Stimulated activated CD8-positive, alpha-beta memory T cell treated with anti-CD3 and anti-CD28 coated beads, Interleukin-12 subunit alpha, Interleukin-12 subunit beta, amount 100 ng/mL, for 1 hour (primary cell): Measurements from ENCODE around the gene STAT6.
A peak's percentile ranks its signal among the peaks of the same experiment; 100 is the strongest.
"Not testable (repeated sequence)": the region's sequence is repeated elsewhere in the genome, so short reads cannot be mapped to it uniquely, and the experiment has no call there.

Experiments
- DNase-seq: peaks from one replicate; pipeline ENCODE4 v3.0.0-alpha.2; 2020; ENCODE audit warnings: low read depth

STAT6 gene

DNA sequence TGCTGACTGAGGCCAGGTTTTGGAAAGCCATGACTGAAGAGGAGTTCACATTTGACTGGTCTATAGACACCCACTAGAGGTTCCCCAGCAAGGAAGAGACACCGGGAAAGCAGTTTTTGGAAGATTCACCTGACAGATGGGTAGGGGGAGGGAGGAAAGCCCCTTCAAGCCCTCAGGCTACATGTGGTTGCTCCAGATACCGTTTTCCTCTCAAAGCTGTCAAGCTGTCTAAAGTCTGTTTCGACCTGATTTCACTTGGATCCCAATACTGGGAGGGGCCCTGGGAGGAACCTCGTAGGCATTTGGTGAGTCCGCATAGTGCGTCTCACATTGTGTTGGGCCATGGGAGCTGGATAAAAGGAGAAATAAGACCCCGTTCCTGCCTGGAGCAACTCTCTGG lies 15.4 kb upstream of the STAT6 start:
- DNase-seq: no peak

DNA sequence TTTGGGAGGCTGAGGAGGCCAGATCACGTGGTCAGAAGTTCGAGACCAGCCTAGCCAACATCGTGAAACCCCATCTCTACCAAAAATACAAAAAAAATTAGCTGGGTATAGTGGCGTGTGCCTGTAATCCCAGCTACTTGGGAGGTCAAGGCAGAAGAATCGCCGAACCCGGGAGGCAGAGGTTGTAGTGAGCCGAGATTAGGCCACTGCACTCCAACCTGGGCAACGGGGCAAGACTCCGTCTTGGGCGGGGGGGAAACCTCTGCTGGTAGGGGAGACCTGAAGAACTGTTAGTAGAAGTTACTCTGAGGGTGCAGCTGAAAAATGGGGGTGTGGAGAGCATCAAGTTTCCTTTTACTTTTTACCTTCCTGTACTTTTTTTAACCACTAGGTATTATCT lies 14.9 kb upstream of the STAT6 start:
- no peak for DNase-seq

DNA sequence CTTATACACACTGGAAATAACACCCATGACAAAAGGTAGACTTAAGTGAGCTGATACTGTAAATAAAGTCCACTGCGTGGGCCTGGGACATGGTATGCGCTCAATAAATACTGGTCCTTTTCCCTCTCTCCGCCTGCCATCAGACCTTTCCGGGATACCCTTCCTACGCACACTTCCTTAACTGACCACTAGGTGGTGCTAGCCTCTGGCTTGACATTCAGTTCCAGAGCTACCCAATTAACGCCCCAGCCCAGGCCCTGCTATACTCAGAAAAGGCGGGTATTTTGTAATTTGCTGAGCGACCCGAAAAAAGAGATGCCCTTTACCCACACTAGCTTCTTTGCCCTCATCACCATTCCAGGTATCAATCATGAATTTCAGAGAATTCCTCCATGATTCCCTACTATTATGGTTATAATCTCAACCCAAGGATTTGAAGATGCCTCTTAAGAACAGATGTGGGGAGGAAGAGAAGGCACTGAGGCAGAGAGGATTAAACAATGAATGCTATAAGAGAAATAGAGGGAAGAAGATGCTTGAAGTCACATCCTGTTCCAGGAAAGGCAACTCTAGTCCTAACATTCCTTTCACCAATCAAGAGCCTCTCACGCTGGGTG lies 13.2 kb upstream of the STAT6 start:
- peak; percentile 68 for DNase-seq

DNA sequence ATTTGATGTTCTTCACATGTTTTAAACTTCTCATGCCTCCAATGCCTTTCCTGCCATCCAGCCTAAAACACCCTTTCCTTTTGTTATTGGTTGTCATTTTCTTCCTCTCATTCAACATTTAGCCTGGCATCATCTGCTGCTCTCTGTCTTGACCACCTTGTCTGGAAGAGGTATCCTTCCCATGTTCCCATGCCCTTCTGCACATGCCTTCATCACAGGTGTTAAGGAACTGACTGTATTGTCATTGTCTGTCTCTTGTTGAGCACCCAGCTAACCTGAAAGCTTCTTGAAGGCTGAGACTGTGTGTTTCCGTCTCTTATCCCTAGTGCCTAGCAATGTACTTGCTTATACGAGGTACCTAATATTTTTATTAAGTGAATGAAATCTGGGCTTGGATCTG lies 12.7 kb upstream of the STAT6 start:
- DNase-seq: no peak

DNA sequence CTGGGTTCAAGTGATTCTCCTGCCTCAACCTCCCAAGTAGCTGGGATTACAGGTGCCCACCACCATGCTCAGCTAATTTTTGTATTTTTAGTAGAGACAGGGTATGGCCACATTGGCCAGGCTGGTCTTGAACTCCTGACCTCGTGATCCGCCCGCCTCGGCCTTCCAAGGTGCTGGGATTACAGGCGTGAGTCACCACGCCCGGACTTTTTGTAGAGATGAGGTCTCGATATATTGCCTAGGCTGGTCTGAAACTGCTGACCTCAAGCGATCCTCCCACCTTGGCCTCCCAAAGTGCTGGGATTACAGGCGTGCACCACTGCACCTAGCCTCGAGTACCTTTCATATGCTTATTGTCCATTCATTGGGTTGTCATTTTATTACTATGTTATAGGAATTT lies 9.6 kb upstream of the STAT6 start:
- not testable (repeated sequence) for DNase-seq

DNA sequence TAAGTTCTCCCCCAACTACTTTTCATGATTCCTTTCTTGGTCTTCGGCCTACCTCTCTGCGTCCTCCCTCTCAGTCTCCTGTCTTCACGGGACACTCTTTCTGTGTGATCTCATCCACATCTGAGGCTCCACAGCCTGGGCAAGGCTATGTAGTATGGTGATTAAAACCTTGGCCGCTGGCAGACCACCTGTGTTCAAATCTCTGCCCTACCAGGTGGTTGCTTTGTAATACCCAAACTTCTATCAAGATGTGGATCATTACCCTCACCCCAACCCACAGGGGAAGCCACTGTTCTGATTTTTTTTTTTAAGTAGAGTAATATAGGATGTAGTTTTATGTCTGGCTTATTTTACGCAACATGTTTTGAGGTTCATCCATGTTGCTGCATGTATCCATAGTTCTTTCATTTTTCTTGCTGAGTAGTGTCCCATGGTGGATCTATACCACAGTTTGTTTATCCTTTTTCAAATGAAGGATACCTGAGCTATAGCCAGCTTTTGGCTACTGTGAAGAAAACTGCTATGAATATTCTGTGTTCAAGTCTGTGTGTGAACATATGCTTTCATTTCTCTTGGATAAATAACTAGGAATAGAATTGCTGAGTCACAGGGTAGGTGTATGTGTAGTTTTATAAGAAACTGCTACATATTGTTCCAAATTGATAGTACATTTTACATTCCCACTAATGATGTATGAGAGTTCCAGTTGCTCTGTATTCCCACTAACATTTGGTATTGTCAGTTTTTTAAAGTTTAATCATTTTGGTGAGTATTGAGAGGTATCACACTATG lies 8.3 kb upstream of the STAT6 start:
- no peak for DNase-seq

DNA sequence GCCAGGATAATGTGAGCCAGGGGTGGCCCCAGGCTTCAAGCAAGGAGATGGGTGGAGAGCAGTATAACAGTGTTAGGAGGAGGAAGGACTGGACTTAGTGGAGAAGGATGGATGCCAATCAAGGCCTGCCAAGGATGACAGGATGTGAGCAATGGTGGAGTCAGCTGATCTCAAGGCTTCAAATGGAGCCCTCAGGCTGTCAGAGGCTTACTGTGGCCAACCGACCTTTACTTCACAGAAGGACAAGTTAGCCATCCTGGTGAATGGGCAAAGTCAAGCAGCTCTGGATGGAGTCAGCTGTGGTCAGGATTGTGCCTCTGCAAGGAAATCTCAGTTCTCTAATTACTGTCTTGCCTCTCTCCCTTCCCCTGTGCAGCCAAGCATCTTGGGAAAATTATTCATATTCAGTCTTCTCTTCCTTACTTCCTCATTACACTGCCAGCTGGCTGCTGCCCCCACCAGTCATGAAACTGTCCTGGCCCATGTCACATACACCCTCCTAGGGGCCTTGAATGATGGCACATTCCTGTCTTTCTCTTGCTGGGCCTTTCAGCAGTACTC lies 7.6 kb upstream of the STAT6 start:
- DNase-seq: no peak

DNA sequence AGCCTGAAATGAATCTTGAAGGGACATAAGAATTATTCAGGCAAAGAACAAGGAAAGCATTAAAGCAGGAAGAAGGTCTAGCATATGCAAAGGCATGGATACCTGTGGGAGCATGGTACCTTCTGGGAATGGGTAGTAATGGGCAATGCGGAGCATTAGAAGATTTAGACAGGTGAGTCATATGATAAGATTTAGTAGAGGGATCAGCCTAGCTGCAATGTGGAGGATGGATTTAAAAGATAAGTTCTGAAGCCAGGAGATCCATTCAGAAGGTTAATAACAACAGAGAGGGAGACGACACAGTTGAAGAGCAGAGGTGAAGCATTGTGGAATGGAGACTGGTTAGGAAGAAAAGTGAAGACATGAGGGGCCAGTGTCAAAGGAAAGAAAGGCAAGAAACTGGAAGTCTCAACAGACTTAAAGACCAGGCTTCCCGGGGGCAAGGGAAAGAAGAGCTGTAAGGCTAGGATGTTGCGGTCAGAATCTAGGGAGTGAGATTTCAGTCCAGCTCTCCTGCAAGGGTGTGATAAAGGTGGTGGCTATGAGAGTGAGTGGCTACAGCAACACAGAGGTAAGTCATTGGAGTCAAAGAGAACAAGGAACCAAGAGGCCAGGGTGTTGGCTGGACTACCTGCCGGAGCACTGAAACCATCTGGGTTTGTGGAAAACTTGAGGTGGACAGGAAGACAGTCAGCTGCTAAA lies 5.6 kb upstream of the STAT6 start:
- no peak for DNase-seq

DNA sequence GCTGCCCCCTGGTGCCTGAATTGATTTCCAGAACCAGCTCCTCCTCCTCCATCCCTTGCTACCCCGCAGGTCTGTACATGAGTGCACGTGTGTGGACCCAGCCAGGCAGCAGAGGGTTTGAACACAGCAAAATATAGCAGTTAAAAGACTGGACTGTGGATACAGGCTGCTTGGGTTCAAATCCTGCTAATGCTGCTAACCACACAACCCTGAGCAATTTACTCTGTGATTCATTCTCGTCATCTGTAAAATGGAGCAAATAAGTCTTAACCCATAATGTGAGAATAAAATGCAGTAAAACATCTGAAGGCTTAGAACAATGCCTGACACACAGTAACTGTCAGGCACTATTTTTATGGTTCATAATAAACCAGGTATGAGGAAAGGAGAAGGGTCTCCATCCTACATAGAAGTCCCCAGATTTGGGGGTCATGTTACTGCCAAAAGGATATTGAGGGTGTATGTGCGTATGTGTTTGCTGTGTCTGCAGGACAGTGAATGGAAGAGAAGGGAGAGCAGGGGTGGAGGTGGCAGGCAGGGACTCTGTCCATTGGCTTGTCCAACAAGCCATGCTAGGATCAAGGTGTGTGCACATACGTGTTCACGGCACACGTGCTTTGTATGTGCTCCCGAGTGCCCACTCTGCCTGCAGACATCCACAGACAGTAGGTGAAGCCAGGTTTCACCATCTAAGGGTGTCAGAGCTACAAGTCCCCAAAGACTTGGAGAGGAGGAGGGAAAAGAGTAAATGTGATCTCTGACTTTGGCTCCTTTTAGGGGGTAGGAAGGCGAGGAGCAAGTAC lies 1.5 kb upstream of the STAT6 start:
- DNase-seq: no peak

DNA sequence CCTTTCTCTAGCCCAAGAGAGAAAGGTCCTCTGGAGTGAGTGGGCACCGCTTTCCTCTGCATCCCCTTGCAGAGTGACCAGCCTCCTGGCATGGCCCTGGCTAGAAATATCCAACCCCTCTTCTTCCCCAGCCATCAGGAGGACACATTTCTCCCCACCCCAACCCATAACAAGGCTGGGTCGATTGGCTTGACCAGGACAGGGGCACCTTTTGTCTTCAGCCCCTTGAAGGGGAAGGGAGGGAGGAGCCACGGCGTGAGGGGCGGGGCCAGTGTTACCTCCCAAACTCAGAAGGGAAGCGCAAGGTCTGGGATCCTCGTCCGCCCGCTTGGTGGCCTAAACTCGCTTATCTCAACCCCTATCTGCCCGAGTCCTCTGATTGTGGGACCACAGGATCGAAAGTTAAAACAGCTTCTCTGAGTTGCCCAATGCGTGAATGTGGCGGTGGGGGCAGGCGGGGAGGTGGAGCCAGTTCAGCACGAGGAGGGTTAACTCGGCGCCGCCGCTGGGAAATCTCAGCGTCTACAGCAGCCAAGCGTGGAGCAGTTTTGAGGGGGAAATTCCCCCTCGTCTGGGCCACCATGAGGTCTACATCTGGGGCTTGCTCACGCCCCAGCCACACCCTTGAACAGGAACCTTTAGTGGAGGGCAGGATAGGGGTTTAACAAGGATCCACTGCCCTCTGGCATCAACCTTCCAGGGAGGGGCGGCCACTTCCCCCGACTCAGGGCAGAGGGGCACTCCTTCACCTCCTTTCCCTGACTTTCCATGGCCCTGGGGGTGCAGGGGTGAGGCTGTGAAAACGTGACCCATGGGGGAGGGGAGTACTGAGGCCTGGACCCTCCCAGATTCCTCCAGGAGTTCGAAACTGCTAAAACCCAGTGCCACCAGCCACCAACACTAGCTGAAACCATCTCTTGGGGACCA lies 795 bp downstream of the STAT6 start:
- DNase-seq: no peak

DNA sequence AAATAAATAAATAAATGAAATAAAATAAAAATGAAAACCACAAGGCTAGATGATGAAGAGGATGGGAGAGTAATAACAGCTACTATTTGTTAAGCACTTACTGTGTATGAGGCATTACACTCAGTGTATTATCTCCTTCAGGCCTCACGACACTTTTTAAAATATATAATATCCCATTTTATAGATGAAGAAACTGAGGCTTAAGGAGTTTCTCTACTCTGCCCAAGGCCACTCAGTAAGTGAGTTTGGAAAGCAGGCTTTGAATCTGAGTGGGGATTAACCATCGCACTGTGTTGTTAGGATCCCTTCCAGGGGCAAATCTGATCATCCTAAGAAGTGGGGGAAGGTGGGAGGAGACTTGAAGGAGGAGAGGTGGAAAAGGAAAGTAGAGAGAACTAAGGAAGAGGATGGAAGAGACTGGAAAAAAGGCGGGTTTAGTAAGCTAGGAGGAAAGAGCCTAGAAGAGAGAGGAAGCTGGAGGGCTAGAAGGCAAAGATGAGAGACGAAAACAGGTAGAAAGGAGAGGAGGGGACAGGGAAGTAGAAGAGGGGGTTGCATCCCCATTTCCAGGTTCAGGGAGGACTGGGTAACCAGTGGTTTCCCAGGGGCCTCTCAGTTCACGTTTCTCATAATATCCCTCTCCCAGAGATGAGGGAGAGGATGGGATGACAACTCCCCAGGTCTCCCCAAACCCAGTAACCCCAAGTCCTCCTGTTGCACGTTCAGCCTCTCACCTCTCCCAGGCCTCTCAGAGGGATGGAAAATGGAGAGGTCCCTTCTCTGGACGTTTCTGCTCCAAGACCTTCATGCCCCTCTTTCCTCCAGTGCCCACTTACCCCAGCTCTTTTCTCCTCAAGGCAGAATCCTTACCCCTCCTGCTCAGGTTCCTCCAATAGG lies 1.7 kb downstream of the STAT6 start:
- no peak for DNase-seq

DNA sequence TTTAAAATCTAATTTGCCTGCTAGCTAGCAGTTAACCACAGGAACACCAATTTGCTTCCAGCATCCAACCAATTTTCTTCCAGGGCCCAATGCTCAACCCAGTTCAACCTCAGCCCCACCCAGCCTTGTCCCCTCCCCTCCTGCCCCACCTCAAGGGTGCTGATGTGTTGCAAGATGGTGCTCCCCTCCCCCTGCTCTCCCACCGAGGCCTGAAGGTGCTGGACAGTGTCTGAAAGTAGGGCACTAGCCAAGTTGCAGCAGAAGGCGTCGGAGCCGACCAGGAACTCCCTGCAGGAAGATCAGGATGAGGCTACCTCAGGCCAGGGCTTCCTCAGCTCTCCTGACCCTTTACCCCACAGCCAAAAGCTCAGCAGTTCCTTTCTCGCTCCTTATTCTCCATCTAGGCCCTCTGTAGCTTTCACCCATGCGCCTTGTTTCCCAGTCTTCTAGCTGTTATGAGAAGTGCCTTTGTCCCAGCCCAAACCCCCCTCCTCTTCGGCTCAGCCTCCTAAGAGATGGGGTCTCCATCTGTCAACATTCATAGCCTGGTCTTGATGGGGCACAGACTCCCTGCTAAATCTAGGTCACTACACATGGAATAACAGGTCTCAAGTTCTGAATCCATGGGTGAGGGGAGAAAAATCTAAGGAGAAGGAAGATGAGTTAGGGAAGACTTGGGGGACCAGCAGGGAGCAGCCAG lies 3.6 kb downstream of the STAT6 start:
- DNase-seq: no peak

DNA sequence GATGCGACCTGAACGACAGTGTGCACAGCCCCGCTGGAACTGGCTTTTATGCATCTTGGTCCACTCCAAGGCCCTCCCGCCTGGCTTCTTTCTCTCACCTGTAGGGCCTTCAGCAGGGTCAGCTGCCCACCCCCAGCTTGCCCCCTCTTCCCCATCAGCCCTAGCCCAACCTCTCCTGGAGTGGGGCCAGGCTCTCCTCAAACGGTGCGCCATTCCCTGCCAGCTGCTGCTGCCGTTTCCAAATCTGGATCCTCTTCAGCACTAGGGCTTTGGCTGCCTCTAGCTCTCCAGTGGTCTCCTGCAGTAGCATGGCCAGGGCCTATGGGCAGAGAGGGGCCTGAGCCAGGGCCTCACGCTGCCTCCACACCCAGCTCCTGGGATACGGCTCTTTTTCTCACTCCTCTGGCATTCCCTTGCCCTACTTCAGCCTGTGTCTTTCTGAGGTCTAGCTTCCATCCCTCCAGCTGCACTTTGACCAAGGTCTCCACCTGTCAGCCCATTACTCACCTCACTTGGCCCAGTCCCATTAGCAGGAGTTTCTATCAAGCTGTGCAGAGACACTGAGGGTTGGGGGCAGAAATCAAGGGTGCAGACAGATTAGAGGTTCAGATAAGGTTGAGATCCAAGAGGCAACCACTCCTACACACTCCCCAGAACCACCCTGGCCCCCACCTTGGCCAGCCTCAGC lies 5.0 kb downstream of the STAT6 start:
- DNase-seq: no peak

DNA sequence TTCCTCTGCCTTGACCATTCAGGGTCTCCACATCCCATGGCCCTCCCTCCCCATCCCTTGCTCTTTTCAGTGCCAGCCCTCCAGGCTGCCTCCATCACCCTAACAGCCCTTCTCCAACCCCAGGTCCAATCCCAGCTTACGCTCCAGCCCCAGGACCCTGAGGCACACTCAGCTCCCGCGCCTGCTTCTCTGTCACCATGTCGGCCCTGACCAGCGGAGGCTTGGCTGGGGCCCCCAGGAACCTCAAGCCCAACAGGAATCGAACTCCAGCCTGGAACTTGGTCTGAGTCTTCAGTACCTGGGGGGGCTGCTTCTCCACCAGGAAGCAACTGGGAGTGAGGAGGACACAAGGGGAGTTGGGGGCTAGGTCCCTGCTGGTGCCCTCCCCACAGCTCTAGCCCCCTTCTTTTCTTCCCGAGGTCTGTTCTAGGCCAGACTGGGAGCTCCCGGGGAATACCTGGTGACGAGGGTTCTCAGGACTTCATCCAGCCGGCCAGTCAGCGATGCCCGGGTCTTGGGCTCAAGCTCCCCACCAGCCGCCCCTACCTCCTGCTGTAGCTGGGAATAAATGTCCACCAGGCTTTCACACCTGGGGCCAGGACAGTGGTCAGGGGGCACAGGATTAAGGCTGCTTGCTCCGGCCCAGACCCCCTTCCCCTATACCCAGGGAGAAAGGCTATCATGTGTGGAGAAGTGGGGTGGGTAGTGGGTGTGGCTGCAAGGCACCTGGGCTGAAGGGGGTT lies 6.0 kb downstream of the STAT6 start:
- DNase-seq: no peak

DNA sequence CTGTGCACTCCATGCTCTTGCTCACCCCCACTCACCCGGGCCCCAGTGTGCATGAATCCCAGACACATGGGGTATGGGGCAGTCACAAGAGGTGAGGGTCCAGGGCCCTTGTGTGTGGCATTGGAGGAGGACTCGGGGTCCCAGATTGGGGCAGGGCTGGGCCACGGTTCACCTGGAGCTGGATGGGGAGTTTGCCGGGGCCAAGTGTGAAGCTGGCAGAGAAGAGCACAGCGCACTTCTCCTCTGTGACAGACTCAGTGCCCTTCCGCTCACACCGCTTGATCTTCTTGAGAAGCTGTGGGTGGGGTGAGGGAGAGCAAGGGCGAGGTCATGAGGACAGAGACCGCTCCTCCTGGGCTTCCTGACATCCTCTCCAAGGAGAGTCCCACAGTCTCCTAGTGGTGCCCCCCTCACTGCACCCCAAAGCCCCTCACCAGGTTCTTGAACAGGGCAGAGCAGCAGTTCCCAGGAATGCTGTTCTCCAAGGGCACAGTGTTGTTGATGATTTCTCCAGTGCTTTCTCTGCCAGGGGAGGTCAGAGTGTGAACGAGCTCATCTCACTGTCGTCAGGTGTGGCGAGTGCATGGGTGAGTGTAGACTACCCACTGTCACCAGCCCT lies 6.8 kb downstream of the STAT6 start:
- DNase-seq: no peak

DNA sequence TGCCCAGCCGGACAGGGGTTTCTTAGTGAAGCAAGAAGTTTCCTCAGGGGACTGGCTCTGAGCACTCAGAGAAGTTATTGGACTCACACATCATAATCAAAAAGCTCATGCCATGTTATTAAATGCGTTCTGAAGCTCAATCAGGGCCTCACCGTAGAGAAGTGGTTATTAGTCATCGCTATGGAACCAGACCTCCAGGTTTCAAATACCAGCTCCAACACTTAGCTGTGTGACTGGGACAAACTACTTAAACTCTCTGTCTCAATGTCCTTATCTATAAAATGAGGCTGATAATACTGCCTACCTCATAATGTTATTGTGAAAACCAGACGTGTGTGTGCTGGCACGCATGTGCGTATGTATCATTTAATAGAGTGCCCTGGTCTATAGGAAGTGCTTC lies 7.3 kb downstream of the STAT6 start:
- no peak for DNase-seq

DNA sequence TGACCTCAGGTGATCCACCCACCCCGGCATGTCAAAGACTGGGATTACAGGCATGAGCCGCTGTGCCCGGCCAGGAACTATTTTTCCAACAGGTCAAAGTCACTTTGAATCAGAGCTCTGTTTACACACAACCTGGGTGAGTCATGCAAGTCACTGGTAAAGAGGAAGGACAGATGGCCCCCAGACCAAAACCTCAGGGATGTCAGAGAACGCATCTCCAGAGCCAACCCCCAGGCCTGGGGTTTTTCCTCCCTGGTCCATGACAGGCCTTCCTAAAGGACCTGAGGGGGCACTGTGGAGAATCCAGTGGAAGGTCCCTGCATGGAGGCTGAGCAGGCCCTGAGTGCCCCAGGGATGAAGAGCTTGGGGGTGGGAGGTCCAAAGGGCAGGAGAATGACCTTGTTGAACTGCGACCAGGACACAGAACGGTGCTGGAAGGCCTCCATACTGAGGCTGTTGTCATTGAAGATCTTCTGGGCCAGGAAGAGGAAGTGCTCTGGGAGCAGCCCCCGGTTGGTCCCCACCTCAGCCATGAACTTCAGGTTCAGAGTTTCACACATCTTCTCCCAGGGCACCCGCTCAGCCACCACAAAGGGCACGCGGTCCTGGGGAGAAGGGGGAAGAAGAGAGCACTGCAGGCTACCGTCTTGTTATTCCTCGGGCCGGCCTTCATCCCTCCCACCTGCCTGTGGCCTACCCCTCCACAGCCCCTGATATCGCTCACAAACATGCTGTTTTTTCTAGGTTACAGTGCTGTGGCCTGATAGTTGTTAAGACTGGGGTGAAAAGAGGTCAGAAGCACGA lies 9.1 kb downstream of the STAT6 start:
- no peak for DNase-seq
